HG03460 (cell line): ENCODE measurements around the gene CTAGE1.

Source experiments
- ATAC-seq: cut with Tn5 transposase; IDR thresholded peaks from one replicate; pipeline ENCODE4 v1.9.1; 2021; ENCODE audit not compliant: unreplicated experiment

The CTAGE1 gene

GRCh38 chr18:22439447-22439846 is 21.7 kb upstream of the CTAGE1 start:
- no peak for ATAC-seq

- no peak for ATAC-seq
These were observed 18.4 kb upstream of the CTAGE1 start for GRCh38 chr18:22436136-22436535.

GRCh38 chr18:22434973-22435608 is 17.4 kb upstream of the CTAGE1 start:
- no peak for ATAC-seq

- no peak for ATAC-seq
These were observed 16.2 kb upstream of the CTAGE1 start for GRCh38 chr18:22433956-22434355.

- no peak for ATAC-seq
These were observed 15.0 kb upstream of the CTAGE1 start for GRCh38 chr18:22432657-22433137.

- no peak for ATAC-seq
These were observed 11.8 kb upstream of the CTAGE1 start for GRCh38 chr18:22429564-22429963.

- no peak for ATAC-seq
These were observed 11.0 kb upstream of the CTAGE1 start for GRCh38 chr18:22428672-22429071.

GRCh38 chr18:22427822-22428549 is 10.3 kb upstream of the CTAGE1 start:
- ATAC-seq, result no peak

- no peak for ATAC-seq
These were observed 6.8 kb upstream of the CTAGE1 start for GRCh38 chr18:22424565-22424963.

GRCh38 chr18:22423878-22424564 is 6.3 kb upstream of the CTAGE1 start:
- no peak for ATAC-seq

- no peak for ATAC-seq
These were observed 5.3 kb upstream of the CTAGE1 start for GRCh38 chr18:22422909-22423548.

- ATAC-seq, result no peak
These were observed 2.9 kb upstream of the CTAGE1 start for GRCh38 chr18:22420652-22421051.

GRCh38 chr18:22412176-22412911 is 5.4 kb downstream of the CTAGE1 start:
- no peak for ATAC-seq

- no peak for ATAC-seq
These were observed 6.3 kb downstream of the CTAGE1 start for GRCh38 chr18:22411446-22411845.

- no peak for ATAC-seq
These were observed 7.6 kb downstream of the CTAGE1 start for GRCh38 chr18:22410126-22410525.

GRCh38 chr18:22409445-22409844 is 8.3 kb downstream of the CTAGE1 start:
- no peak for ATAC-seq

GRCh38 chr18:22408059-22408458 is 9.7 kb downstream of the CTAGE1 start:
- ATAC-seq, result no peak

GRCh38 chr18:22405142-22405541 is 12.6 kb downstream of the CTAGE1 start:
- ATAC-seq, result no peak

- ATAC-seq, result no peak
These were observed 13.8 kb downstream of the CTAGE1 start for GRCh38 chr18:22403950-22404349.

- no peak for ATAC-seq
These were observed 17.8 kb downstream of the CTAGE1 start for GRCh38 chr18:22399949-22400348.

GRCh38 chr18:22398464-22398863 is 19.3 kb downstream of the CTAGE1 start:
- ATAC-seq, result no peak
